KOPT-K1 (cell line): ENCODE data around the gene ELK4.

Experiments
- H3K27ac ChIP-seq: fragments of 200-600 bp; sonication (generic); 2 replicates; pipeline ENCODE4 v1.5.1; 2016; ENCODE audit warnings: antibody characterized with exemption, mild to moderate bottlenecking, low read depth, low read length; ENCODE audit not compliant: poor library complexity, severe bottlenecking
- H3K36me3 ChIP-seq: fragments of 200-600 bp; sonication (generic); 2 replicates; pipeline ENCODE4 v1.5.1; 2017; ENCODE audit warnings: antibody characterized with exemption, mild to moderate bottlenecking, low read length, moderate library complexity; ENCODE audit not compliant: insufficient read depth
- H3K9me3 ChIP-seq: fragments of 200-600 bp; sonication (generic); 2 replicates; pipeline ENCODE4 v1.5.1; 2017; ENCODE audit warnings: antibody characterized with exemption, low read length, mild to moderate bottlenecking; ENCODE audit not compliant: insufficient read depth, poor library complexity, severe bottlenecking

Gene ELK4

DNA sequence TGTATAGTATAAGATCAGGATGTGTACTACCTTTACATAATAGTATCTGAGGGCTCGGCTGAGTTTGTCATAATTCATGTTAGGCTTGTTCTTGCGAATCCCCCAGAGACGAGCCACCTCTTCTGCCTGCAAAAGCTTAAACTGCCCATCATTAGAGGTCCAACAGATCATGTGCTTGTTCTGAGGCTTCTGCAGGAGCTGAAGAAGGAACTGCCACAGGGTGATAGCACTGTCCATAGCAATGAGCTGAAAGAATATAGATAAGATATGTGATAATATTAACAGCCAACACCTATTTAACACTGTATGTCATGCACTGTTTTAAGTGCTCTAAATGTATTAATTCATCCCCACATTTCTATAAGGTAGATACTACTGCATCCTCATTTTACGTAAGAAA is 8.2 kb downstream of the ELK4 start:
- no peaks in the 10 kb centered on the region for H3K9me3 ChIP-seq
- peaks cover 92% of the 10 kb centered on the region for H3K36me3 ChIP-seq
- H3K27ac ChIP-seq, result no peak overlapping the region

DNA sequence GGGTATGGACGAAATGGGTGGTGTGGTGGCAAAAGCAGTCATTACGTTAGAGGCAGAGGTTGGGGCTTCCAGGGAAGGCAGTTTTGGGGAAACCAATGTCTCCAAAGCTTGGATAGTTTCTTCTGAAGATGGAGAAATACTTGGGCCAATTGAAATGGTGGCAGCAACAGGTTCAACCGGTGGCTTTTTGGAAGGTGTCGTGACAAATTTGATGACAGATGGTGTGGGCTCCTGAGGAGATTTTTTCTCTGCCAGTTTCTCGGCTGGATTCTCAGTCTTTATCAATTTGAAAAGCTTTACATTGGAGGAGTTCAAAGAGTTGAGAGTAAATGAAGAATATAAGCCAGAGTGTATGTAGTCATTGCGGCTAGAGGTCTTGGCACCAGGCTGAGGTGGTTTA is 11.5 kb downstream of the ELK4 start:
- Histone ChIP-seq H3K9me3 (no peaks in the 10 kb centered on the region), H3K36me3 (peaks cover 100% of the 10 kb centered on the region), H3K27ac (no peak overlapping the region)

DNA sequence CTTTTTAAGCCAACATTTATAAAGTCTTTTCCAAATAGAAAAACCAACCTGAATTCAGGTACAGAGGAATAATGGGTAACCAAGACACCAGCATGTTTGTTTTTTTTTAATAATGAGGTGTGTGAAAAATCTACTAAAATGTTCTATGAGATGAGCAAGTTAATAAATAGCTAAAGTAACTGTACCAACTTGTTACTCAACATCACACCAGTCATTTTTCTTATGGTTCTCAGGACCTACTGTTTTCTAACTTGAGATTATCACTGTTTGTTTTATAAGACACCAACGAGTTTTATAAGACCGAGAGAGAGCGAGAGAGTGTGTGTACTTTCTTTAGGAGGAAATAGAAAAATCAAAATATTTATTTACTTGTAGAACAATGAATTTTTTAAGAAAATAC is 12.4 kb downstream of the ELK4 start:
- peaks cover 100% of the 10 kb centered on the region for H3K36me3 ChIP-seq
- H3K27ac ChIP-seq, result no peak overlapping the region
- no peaks in the 10 kb centered on the region for H3K9me3 ChIP-seq

DNA sequence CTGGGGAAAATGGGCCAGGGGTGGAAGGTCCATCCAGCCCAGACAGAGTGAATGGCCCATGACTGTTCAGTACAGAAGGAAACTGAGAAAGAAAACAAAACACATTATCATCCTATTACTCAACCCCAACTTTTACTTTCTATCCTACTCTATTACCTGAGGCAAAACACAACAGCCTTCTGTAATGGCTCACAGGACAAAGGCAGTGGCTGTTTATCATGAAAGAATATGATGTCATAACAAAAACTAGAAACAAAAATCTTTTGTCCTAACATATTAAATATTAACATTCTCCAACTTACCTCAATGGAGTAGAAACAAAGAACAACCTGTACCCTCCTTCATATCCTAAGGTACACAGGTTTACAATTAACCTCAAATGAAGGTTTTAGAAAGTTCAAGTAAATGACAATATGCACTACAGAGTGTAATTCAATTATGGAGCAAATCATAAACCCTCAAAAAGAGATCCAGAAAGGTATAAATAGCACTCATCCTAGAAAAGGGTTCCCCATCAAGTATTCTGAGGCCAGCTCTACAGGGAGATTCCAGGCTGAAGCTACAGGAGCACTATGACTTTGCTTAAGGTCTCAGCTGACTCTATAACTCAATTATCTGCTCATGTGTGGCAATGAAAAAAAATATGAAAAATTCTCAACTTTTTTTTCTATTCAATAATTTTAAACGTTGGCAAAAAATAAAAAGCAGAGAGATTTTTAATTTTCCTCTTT is 15.1 kb downstream of the ELK4 start:
- H3K36me3 ChIP-seq, result peaks cover 98% of the 10 kb centered on the region
- H3K27ac ChIP-seq, result no peak overlapping the region
- no peaks in the 10 kb centered on the region for H3K9me3 ChIP-seq

DNA sequence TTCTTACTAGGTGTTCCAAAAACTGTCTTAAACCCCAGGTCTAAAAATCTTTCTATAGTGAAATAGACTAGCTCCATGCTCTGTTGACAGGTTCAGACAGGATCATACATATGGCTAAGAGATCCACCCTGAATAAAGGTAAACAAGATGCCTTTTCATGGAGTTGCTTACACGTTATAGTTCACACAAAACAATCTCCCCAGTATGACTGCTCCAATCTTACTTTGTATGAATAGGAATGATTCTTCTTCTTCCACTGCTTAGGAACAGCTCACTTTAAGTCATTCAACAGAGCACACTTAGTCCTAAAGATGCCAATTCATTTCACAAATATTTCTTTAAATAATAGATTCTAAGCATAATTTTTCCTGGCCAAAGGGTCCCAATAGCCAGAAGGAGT is 16.0 kb downstream of the ELK4 start:
- peaks cover 98% of the 10 kb centered on the region for H3K36me3 ChIP-seq

DNA sequence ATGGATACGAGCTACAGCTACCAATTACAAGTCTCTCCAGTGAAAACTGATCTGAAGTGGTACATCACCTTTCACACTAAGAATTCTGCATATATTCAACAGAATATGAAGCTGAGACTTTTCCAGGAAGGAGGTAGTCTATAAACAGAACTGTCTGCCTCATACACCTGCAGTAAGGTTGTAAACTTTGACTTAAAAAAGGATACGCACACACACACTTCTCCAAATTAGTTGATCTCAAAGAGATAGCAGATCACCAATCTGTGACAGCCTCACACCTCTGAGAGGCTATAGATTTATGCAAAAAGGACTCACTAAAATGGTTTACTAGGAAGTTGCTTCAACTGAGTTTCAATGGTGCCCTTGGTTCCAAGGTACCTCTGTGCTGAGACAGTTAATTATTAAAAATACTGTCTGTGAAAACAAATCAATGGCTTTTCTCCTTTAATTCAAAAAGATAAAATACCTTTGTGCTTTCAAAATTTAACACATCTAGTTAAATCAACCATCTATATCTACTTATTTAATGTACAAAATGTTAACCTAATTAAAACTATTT is 17.9 kb downstream of the ELK4 start:
- Histone ChIP-seq H3K9me3 (no peaks in the 10 kb centered on the region), H3K27ac (no peak overlapping the region), H3K36me3 (peaks cover 98% of the 10 kb centered on the region)

More for the DNA sequence above, 16.0 kb downstream of the ELK4 start:
- Histone ChIP-seq H3K9me3 (no peaks in the 10 kb centered on the region), H3K27ac (no peak overlapping the region)

DNA sequence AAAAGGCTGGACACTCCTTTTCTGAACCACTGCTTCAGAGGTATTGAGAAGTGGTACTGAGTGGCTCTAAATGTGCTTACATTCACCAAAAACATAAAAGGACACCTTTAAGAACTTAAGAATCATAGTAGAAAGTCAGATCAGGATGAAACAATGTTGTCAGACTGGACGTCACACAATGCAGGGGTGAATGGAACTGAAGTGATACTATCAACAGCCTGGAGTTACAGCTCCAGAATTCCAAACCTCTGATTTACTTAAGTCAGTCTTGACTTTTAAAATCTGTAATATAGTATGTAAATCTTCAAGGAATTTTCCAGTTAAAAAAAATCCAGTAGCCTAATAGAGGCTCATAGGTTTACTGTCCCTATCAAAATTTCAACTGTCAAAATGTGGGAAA is 19.3 kb downstream of the ELK4 start:
- Histone ChIP-seq H3K27ac (no peak overlapping the region), H3K36me3 (peaks cover 95% of the 10 kb centered on the region), H3K9me3 (no peaks in the 10 kb centered on the region)

DNA sequence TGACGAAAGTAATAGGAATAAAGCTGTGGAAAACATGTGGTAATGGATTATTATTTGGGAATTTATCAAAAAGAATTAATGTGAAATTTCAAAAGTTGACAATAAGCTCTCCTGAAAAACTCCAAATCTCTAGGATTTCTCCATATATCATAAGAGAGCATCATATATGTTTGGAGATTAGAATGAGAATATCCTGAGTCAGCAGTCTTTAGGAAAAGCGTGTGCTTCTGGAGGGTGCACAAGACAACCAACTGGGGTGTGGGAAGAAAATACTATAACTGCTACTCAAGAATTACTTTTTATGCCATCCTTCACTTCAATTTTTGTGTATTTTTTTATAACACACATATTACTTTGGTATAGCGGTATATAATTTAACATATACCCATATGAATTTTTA is 19.7 kb downstream of the ELK4 start:
- Histone ChIP-seq H3K27ac (no peak overlapping the region), H3K36me3 (peaks cover 95% of the 10 kb centered on the region), H3K9me3 (no peaks in the 10 kb centered on the region)

DNA sequence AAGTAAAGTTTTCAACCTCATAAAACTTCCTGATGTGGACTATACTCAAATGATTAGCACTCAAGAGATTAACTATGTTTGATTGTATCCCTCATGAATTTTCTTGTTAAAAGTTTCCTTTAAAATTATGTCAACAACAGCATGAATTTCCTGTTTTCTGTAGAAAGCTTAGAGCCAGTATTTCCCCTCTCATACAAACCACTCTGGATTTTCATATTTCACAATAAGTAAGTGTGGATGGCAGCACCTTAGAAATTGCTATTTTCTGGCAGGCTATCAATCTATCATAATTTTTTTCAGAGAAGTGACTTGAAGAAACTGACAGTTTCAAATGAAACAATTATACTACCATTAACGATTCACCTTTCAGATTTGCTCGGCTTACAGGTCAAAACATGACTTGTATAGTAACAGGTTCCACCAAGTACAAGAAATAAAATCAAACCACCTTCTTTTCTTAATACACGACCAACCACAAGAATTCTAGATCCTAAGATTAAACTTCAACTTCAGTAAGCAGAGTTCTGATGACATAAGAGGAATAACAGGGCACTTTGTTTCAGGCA is 20.8 kb downstream of the ELK4 start:
- H3K27ac ChIP-seq, result no peak overlapping the region
- no peaks in the 10 kb centered on the region for H3K9me3 ChIP-seq
- peaks cover 94% of the 10 kb centered on the region for H3K36me3 ChIP-seq

DNA sequence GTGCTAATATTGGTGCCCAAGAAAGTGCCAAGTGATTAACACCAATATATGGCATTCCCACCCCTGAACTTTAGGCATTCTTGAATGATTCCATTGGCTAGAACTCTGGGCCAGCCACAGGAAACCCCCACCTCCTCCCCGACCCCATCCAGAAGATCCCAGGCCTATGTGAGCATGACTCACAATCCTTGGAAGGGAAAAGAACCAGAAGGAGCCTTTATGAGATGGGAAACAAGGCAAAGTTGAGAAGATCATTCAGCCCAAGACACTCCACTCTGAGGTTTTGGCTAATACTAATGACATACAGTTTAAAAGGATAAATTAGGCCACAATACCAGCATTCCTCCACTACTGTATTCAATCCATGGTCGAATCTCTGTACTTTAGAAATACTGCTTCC is 21.8 kb downstream of the ELK4 start:
- Histone ChIP-seq H3K36me3 (peaks cover 92% of the 10 kb centered on the region), H3K27ac (no peak overlapping the region), H3K9me3 (no peaks in the 10 kb centered on the region)

DNA sequence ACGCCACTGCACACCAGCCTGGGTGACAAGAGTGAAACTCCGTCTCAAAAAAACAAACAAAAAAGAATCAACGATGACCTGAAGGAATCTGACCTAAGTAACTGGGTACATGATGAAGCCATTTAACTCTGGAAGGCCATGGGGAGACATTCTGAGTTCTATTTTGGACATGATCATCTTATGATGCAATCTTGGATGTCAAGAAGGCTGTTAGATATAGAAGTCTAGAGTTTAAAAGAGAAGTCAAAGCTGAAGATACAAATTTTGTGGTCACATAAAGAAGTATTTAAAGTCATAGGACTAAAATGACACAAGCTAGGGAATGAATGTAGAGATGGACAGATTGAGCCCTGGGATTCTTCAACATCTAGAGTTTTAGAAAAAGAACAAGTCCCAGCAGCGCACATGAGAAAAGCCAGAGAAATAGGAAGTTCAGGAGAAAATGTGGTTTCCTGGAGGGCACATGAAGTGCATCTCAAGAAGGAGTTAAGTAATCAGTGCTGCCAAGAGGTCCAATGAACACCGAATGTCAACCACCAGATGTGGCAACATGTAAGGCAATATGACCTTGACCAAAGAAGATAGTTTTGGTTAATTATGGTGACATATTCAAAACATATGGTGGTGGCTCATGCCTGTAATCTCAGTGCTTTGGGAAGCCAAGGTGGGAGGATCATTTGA is 26.8 kb downstream of the ELK4 start:
- Histone ChIP-seq H3K9me3 (no peaks in the 10 kb centered on the region), H3K27ac (no peak overlapping the region), H3K36me3 (peaks cover 75% of the 10 kb centered on the region)

DNA sequence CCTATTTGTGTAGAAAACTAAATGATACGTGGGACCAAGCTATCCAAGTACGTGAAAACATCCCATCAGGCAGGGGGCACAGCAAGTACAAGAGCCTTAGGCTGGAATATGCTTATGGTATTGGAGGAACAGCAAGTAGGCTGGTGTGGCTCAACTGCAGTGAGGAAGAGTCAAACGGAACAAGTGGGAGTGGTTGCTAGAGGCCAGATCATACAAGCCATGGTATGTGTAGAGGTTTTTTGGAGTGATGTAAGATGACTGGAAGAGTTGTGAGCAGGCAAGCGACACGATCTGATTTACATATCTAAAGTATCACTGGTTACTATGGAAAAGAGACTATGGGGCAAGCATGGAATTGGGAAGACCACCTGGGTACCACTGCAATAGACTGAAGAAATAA is 27.8 kb downstream of the ELK4 start:
- peaks cover 75% of the 10 kb centered on the region for H3K36me3 ChIP-seq
- H3K9me3 ChIP-seq, result no peaks in the 10 kb centered on the region
- H3K27ac ChIP-seq, result no peak overlapping the region

DNA sequence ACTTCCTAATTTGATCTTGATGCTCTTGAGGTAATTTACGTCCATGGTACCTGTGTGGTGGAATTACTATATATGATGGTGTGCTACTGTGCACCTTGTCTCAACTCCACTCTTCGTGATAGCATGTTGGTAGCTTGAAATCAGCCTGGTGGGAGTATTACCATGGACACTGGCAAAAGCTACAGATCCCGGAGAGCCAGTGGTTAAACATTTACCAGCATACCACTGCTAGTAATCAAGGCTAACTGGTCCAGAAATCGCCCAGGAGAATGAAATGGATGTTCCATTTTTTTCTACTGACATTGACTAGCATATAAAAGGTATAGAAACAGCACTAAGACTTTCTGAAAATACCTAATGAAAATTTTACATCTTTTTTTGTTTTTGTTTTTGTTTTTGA is 30.6 kb downstream of the ELK4 start:
- H3K9me3 ChIP-seq, result no peaks in the 10 kb centered on the region
- no peak overlapping the region for H3K27ac ChIP-seq
- H3K36me3 ChIP-seq, result peaks cover 65% of the 10 kb centered on the region

DNA sequence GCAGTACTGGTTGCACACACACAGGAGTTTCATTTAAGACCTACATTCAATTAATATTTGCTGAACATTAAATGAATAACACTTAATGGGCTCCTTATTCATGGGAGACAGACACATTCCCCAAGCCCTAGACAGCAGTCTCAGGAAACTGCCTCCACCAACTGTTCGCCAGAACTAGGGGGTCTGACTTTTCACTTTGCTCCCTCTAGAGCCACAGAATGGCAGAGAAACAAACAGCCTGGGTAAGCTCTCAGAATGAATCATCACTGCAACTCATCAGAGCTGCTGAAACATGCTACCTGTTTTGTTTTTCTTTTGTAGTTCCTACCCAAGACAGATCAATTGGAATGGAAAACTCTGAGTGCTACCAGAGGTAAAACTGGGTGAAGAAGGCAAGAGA is 31.7 kb downstream of the ELK4 start:
- Histone ChIP-seq H3K9me3 (no peaks in the 10 kb centered on the region), H3K36me3 (peaks cover 57% of the 10 kb centered on the region)

DNA sequence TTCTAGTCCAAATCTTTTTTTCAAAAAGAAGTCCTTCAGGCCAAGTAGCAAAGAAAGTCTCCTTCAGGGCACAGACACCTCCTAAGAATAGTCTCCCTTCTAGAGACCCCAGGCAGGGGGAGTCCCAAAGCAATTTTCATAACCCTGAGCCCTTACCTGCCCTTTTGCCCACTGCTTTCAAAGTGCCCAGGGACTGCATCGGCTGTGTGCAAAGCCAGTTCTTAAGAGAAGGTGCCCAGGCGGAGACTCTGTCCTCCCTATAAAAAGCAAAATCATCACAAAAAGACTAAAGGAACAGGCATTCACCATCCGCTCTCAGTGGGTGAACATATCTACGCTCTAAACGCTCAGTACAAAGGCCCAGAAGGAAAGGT is 32.2 kb downstream of the ELK4 start:
- Histone ChIP-seq H3K9me3 (no peaks in the 10 kb centered on the region), H3K36me3 (peaks cover 52% of the 10 kb centered on the region), H3K27ac (no peak overlapping the region)

More for the DNA sequence above, 31.7 kb downstream of the ELK4 start:
- no peak overlapping the region for H3K27ac ChIP-seq
